Middle frontal gyrus (tissue), 1 donor: ENCODE measurements around the gene MAN2C1.
A peak's percentile ranks its signal among the peaks of the same experiment; 100 is the strongest.
"Not testable (repeated sequence)": the region's sequence is repeated elsewhere in the genome, so short reads cannot be mapped to it uniquely, and the experiment has no call there.

ENCODE experiments used
- DNase-seq: peaks from one replicate; pipeline ENCODE4 v3.0.0-alpha.2; 2015; ENCODE audit warnings: low spot score; ENCODE audit errors: extremely low spot score

Gene MAN2C1

DNA sequence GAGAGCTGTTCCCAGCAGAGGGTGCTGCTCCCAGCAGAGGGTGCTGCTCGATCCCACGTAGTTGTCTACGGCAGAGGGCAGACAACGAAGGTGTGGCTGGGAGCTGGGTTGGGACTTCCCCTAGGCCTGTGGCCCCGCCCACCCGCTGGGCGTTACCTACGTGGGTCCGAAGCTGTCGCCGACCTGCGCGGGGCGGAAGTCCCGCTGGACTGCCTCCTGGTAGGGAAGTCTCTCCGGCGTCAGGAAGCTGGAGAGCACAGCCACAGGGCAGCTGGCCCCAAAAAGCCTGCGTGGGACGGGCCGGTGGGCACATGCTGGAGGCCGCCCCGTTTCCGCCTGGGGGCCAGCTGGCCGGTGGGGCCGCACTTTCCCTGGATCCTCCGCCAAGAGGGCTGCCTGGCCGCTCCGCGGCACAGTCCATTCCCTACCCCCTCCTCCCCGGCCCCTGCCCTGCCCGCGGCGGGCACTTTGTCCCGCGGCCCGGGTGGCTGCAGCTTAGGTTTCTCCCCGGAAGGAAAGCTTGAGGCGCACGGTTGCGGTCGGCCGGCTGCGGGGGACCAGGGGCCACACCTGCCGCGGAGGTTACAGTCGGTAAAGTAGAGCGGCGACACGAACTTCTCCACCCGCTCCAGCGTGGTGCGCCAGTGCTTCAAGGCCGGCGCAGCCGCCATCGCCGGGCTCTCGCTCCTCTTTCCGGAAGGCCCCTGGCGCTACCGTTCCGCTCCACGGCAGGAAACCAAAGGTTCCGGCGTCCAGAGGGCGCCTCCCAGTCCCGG is at the start of gene MAN2C1:
Gene MAN2C1 (minus strand): TSS at position 695 of the 776 bp plus-strand sequence. CDS start 24 bp downstream, at position 671.
- peak; percentile 86 for DNase-seq

DNA sequence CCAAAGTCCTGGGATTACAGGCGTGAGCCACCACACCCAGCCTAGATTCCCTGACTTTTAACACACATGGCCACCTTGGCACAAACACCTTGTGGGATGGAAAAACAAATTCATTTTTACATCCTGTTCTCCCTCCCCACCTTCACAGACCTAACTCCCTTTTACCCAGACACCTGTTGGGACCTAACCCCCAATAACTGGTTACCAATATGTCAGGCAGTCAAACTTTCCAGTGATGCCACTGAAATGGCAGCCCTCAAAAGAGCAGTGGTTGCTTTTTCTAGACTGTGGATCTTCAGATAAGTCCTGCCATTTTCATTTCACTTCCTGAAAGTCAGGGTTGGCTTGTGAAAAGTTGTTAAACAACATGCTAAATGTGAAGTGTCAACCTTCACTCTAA is 48.2 kb upstream of the MAN2C1 start:
- no peak for DNase-seq

DNA sequence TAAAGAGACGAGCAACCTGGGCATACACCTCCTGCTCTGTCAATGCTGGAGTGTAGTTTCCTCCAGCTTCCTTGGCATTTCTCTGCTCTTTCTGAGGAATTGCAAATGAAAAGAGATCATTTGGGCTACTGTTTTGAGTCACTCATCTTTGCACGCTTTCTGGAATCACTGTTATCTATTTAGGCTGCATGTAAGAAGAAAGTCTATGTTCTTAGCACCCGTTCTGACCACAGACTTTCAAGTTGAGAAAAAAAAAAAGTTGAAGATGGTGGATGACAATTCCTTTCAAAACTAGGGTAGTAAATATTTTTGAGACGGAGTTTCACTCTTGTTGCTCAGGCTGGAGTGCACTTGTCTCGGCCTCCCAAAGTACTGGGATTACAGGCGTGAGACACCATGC is 41.8 kb upstream of the MAN2C1 start:
- no peak for DNase-seq

DNA sequence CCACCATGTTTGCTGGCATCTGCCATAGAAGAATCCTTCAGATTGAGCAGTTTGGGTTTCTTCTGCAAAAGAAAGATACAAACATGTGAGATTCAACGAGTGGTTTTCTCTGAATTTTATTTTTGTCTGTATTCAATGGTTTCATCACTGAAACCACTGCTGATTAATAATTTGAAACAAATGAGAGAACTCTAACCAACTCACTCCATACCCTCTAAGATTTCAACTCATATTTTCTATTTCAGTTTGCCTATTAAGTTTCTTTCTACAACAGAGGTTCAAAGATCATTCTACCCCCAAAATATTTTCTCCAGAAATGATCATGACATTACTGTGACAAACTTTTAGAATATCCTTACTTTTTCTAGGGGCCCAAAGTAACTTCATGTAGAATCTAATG is 38.7 kb upstream of the MAN2C1 start:
- no peak for DNase-seq

DNA sequence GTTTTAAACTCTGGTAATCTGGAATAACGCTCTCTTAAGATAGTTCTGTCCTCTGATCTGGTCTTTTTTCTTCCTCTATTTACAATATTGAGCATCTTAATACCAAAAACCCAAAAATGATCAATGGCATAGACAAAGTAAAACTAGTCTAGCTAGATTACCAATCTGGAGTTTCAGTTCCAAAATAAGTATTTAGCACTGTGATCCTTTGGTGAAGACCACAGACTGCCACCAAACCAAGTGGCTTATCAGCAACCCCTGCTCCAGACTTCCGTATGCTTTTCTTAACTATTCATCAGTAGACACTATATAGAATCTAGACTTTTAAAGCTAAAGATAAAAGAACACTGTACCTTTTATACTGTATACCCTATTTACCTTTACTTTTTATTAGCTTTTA is 35.5 kb upstream of the MAN2C1 start:
- DNase-seq = no peak

DNA sequence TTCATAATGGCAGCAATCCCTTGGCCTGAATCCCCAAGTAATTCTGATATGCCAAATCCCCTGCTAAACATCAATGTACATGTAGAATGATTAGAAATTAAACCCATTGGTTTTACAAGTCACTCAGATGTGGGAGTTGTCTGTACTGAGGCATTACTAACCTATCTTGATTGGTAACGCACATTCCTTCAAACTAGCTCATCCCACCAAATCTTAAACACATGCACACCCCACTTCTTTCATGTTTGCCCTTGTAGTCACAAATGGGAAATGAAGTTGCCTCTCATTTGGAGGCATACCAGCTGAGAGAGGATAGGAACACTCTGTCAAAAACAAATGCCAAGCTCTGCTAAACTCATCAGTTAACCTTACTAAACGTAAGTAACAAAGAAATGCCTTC is 29.1 kb upstream of the MAN2C1 start:
- no peak for DNase-seq

DNA sequence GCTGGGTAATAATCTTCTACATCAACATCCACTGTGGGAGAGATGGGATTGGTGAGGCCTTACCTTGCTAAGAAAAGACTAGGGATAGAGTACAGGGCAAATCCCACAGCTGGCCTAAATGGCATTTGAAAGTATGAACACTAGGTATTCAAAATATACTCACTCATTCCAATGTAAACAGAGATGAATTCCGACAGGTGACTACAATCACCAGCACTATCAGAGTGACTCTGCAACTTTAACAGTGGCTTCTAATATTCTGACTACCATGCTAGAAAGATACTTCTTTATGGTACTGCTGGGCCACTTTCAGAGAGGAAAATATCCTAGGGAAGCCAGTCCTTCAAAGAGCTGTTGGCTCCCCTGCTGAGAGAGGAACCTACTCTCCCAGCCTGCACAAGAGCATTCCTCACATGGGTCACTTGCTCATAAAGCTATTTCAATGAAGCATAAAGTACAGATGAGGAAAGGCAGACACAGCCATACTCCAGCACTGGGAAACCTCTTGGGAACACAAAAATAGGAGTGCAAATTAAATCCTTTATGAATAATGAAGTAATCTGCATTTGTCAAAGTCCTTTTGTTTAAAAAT is 21.5 kb upstream of the MAN2C1 start:
- DNase-seq = no peak

DNA sequence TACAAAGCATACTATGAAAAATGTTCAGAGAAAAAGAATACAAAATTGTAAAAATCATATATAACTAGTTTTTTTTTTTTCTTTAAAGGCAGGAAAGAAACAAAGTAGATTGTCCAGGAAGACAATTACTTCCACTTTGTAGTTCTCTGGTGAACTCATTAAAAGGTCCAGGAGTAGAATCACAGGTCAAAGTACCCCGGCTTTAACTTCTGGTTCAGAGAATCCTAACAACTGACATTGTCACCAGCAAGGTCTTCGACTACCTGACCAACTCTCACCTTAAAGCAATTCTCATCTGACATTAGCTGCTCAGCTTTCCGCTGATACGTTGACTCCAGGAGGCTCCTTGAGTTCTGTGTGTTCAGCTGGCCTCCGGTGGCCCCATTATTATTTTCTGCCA is 15.6 kb upstream of the MAN2C1 start:
- DNase-seq = not testable (repeated sequence)

DNA sequence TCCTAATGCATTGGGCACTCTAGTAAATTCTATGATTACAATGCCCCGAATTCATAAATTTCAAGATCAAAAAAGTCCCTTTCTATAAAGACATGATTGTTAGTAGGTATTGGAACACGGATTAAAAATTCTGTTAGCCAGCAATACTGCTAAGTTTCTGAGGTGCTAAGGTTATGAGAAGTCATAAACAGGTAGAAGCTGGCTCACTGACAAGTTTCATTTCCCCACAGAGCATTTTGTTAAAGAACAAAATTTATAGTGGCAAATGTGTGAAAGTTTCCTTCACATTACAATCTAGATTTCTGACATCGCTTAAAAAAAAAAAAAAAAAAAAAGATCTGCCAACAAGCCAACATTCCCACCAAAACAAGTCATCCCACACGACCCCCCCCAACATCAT is 12.4 kb upstream of the MAN2C1 start:
- no peak for DNase-seq

DNA sequence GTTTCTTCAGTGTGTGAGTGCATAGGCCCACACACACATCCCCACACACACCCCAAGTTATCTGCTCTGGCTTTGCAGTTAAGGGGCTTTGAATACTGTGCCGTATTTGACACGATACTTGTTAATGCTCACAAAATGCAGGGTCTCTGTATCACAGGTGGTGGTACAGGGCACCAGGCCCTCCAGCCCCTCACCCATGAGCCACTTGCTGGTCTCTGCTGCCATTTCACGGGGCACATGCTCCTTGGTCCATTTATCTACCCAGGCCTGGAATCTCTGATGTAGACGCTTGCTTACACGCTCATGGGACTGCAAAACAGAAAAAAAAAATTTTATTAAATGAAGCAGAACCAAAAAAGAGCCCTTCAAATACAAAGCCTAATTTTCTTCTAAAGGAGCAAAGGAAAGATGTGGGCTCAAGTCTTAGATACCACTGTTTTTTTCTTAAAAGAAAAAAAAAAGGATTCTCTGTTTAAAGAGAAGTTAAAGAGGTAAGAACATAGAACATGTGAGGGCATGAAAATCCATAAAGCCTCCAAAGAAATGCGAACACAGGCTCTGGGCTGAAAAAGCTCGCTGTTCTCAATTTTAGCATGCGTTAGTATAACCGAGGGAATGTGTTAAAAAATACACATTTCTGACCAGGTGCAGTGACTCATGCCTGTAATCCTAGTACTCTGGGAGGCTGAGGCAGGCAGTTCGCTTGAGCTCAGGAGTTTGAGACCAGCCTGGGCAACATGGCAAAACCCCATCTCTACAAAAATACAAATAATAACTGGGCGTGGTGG is 3.7 kb upstream of the MAN2C1 start:
- no peak for DNase-seq

DNA sequence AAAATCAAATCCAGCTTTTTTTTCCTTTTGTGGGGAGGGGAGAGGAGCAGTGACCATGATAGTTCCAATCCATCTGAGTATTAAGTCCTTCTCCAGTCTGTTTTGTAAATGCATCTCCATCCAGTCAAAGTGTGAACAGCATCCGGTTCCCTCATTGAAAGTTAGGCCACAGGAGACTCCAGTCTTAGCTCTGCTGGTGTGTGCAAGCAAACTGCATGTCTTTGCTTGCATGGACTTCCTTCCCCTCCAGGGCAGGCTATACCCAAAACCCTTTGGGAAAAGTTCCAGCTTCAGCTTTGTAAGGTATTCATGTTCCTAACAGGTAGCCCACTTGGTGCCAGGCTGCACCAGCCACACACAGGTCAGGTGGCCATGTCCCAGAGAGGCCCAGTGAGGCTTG is 3.1 kb upstream of the MAN2C1 start:
- DNase-seq = no peak

DNA sequence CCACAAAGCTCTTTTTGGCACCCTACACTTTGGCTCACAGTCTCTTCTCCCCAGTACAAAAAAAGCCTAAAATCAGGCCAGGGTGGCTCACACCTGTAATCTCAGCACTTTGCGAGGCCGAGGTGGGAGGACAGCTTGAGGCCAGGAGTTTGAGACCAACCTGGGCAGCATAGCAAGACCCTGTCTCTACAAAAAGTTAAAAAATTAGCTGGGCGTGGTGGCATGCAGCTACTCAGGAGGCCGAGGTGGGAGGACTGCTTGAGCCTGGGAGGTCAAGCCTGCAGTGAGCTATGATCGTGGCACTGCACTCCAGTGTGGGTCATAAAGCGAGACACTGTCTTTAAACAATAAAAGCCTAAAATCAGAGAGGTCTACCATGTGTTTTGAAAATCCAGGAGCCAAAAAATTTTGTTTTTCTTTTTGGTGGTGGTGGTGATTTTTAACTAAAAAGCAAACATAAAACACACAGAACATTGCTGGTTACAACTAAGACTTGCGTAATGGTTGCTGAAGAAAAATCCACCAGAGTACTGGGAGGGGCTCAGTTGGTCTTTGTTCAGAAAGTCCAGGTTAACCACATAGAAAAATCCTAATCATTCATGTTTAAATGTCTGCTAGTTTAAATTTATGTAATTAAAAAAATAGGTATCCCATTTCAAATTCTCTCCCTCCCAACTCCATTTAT is 1.6 kb upstream of the MAN2C1 start:
- no peak for DNase-seq

DNA sequence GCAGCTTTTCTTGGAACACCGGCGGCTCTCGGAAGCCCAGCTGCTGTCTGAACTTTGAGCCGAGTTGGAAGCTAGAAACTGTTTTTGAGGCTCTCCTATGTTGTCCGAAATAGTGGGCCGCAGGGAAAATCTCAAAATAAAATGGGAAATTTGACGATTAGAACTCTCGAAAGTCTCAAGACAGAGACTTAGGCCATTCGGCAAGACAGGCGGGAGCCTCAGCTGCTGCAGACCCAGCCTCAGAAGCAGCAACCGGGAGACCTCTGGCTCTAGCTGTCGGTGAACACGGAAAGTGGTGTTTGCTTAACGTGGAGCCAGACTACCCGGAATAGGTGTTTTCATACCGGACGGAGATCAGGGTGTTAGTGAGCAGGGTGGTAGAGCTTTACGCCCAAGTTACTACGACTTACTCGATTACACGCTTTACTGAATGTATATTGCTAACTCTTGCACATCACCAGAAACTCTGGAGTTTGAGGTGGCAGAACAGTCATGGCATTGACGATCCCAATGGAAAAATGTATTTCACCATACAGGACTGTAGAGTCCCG is 357 bp upstream of the MAN2C1 start:
- DNase-seq = no peak

DNA sequence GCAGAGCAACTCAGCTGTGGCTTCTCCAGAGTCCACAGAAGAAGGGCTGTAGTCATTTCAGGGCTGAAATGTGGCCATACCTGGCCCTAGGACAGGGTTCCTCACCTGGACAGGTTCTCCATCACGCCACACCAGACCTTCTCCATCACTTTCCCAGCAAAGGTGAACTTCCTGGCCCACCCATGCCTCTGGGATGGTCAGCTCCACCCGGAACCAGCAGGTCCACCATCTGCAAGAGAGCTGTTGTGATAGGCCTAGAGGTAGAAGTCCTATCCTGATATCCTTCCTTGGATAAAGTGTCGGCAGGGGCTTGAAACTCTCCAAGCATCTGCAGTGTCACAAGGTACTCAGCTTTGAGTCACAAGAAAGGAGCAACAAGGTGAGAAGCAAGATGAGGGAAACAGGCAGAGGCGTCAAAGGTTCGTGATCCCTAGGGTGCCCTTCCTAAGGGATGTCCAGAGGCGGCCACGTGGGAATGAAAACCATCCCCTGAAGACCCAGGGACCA is 948 bp downstream of the MAN2C1 start:
- DNase-seq = no peak

DNA sequence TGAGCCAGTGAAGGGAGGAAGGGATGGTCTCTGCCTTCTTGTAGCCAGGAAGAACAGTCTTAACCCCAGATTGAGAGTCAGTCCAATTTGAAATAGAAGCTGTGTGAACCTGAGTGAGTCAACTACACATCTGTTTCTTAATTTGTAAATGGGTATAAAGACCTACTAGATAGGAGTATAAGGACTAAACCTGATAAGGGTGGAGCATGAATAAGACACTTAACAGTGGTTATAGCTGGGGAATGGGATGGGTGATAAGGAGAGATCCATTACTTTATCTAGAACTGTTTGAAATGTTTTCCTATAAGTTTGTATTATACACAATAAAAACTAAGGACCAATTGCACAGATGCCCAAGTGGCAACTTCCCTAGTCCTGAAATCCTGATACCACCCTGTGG is 1.4 kb downstream of the MAN2C1 start:
- DNase-seq = no peak

DNA sequence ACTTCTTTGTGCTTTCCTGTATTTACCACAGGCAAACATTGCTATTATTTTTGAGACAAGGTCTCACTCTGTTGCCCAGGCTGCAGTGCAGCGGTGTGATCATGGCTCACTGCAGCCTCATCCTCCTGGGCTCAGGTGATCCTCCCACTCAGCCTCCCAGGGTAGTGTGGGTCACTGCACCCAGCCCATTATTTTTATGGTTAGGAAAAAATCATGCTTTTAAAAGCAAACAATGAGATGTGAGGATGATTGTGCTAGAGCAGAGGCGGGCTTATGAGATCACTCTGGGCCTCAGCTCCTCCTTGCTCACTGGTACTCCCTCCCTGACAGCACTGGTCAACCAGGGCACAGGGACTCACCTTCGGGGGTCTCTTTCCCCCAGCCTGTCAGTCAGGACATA is 2.2 kb downstream of the MAN2C1 start:
- no peak for DNase-seq

DNA sequence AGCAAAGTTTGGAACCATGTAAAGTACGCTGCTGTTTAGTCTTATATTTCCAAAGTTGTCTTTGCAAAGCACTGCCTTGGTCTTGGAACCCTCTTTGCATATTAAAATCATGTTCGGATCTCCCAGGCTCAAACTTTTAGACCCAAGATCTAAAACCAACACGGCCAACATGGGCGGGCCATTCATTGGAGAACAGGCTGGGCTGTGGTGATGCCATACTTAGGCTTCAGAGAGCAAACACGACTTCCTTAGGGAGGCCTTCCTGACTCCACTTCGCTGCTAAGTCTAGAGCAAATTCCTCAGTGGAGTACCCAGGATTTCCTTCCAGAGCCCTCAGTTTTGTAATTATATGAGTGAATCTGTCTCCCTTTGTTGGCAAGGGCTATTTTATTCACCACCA is 3.5 kb downstream of the MAN2C1 start:
- DNase-seq = no peak

DNA sequence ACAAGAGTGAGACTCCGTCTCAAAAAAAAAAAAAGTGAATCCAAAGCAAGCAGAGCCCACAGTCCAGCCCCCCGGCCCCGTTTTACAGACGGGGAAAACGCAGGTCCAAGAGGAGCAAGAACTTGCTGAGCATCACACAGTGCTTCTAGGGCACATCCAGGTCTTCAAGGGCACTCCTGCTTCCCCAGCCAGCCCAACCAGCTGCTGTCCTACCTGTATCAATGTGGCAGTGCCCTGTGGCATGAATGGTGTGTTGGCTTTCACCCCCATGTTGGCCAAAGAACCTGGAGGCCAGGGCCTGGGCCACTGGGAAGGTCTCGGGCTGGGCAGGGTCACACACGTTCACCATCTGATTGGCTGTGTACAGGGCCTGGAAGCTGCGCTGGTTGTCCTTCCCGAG is 4.6 kb downstream of the MAN2C1 start:
- DNase-seq = no peak

DNA sequence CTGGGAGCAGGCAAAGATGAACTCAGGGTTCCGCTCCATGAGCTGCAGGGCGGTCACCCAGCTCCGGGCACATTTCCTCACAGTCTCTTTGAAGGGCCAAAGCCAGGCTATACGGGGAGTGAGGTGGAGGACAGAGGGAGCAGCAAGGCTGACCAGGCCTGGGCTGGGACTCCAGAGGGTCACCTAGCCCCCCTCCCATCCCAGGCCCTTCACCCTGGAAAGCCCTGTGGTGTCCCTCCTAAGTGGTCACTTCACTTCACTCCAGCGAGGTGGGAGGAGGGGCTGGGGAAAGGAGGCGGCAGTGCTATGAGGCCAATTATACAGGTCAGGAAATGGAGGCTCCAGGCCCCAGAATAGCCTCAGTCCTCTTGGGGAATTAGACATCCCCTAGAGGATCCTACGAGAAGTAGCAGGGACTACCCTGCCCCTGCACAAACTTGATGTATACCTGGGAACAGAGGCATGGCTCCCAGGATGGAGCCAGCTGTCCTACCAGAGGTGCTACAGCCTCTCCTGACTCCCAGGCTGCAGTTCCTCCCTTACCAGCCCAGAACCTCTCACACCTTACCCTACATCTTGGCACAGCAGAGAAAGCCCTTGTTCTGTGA is 5.7 kb downstream of the MAN2C1 start:
- no peak for DNase-seq

DNA sequence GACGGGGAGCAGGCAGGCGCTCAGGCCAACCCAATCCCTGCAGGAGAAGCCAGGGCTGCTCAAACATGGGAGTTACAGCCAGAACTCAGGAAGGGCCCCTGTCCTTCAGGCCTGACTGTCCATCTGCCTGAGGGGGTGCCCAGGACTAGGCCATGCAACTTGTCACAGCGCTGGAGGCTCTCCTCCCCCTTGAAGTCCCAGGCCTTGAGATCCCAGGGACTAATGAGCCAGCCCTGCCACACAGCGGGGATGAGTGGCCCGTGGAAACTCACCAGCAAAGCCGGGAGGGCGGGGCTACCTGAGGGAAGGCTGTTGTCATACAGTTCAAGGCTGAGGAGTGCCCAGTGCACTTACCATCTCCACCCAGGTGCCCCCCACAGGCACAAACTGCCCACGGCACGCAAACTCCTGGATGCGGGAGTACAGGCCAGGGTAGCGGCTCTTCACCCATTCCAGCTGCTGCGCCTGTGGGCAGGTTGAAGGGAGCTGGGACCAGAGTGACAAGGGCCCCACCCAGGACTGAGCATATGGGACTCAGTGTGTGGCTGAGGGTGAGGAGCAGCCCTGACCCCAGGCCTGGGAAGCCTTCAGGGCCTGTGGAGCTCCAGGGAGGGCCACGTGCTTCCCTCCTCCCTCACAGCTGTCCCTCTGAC is 6.3 kb downstream of the MAN2C1 start:
- no peak for DNase-seq
